Body of pancreas (tissue), 4 donors: ENCODE data around the gene CCDC6.

Experiments used
- CTCF ChIP-seq, 7 experiments: fragments of 450-650 bp in 4 of 7; fragments of 200-600 bp in 3 of 7; sonication (generic) in 3 of 7; IDR thresholded peaks; one replicate each; pipeline ENCODE4 v1.5.1; 2016 to 2019; ENCODE audit warnings: antibody characterized with exemption in 7 of 7
- POLR2A ChIP-seq, 3 donors: fragments of 450-650 bp; IDR thresholded peaks; one replicate each; pipeline ENCODE4 v1.6.1; 2016; ENCODE audit warnings: antibody characterized with exemption in 3 of 3, mild to moderate bottlenecking in 2 of 3

- TF ChIP-seq CTCF (IDR thresholded peaks at IDR 0.05) (no peak), POLR2A (IDR thresholded peaks at IDR 0.05) (no peak)
Observed at GRCh38 chr10:59867590-59867989, 38.8 kb downstream of the CCDC6 start.
